GM21786 (cell line): ENCODE results near the gene MAP2K2.
"Not testable (repeated sequence)": the region's sequence is repeated elsewhere in the genome, so short reads cannot be mapped to it uniquely, and the experiment has no call there.

Experiments
- ATAC-seq: cut with Tn5 transposase; IDR thresholded peaks from one replicate; pipeline ENCODE4 v1.9.1; 2021; ENCODE audit not compliant: unreplicated experiment

Gene MAP2K2

GRCh38 chr19:4123615-4124568 is at the start of gene MAP2K2:
TSS of gene MAP2K2 (minus strand) at chr19:4124122. CDS start at chr19:4123875, 247 bp downstream.
- peak; percentile 69 for ATAC-seq

- no peak for ATAC-seq
Observed at GRCh38 chr19:4172861-4173473, 49.0 kb upstream of the MAP2K2 start.

GRCh38 chr19:4171676-4172075 is 47.8 kb upstream of the MAP2K2 start:
- ATAC-seq: no peak

DNA sequence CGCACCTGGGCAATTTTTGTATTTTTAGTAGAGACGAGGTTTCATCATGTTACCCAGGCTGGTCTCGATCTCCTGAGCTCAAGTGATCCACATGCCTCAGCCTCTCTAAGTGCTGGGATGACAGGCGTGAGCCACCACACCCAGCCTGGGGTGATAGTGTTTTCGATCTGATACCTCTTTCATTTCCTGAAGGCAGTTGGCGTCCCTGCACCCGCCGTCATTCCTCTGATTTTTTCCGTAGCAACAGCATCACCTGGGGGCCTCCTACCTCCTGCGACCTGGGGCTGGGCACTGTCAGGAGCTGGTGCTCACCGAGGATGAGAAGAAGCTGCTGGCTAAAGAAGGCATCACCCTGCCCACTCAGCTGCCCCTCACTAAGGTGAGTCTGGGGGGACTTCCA is 40.3 kb upstream of the MAP2K2 start:
- no peak for ATAC-seq

DNA sequence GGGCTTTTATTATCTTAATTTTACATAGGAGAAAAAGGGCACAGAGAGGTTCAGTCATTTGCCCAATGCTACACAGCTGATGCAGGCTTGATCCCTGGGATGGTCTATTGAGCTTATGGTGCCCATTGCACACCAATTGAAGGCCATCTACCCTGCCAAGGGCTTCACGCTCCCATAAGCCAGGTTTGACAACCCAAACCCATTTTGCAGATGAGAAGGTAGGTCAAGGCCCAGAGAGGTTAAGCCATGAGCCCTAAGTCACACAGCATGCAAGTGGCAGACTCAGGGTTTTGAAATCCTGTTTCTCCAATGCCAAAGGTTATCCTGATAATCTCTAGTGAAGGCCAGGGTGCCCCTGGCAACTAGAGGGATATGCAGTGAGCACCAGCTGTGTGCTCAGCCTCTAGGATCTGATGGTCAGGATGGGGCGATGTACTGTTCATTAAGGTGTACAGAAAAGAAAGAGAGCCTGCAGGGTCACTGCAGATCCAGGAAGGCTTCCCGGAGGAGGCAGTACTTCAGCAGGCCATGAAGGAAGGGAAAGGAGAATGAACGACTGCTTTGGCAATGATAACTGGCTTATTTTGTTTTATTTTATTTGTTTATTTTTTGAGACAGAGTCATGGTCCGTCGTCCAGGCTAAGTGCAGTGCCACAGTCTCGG is 37.6 kb upstream of the MAP2K2 start:
- ATAC-seq: no peak

GRCh38 chr19:4157971-4158370 is 34.0 kb upstream of the MAP2K2 start:
- ATAC-seq: not testable (repeated sequence)

GRCh38 chr19:4157164-4157563 is 33.2 kb upstream of the MAP2K2 start:
- ATAC-seq: no peak

DNA sequence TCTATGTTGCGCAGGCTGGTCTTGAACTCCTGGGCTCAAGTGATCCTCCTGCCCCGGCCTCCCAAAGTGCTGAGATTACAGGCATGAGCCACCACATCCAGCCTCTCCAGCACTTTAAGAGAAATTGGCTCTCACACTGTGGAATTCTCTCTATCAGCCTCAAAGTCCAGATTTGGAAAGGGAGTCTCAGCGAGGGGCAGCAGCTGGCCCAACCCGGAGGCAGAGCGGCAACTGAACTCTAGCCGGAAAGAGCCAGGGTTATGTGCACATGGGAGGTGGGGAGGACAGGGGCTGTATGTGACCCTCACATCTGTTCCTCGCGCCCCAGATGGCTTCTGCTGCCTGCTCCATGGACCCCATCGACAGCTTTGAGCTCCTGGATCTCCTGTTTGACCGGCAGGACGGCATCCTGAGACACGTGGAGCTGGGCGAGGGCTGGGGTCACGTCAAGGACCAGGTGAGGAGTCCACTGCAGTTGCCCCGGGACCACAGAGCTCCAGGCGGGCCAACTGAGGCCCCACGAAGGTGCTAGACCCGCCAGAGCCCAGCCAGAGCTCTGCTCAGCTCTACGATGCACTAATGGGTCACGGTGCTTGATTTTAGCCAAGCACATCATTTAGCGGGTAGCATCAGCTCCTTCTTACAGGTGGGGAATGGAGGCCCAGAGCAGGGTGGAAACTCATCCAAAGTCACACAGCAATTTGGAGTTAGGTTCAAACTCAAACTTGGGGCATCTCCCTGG is 30.8 kb upstream of the MAP2K2 start:
- ATAC-seq: no peak

- no peak for ATAC-seq
Observed at GRCh38 chr19:4152241-4152998, 28.5 kb upstream of the MAP2K2 start.

DNA sequence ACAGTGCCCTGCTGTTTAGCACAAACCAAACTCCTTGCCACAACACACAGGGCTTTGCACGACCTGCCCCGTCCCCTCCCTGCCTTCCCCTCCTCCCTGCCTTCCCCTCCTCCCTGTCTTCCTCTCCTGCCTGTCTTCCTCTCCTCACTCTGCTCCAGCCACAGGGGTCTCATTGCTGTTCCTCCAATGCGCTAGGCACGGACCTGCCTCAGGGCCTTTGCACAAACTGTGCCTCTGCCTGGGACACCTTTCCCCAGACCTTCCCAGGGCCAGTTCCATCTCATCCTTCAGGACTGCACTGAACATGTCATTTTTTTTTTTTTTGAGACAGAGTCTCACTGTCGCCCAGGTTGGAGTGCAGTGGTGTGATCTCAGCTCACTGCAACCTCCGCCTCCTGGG is 27.7 kb upstream of the MAP2K2 start:
- no peak for ATAC-seq

- ATAC-seq: no peak
Observed at GRCh38 chr19:4149518-4150288, 25.8 kb upstream of the MAP2K2 start.

GRCh38 chr19:4144666-4145249 is 20.8 kb upstream of the MAP2K2 start:
- ATAC-seq: no peak

- not testable (repeated sequence) for ATAC-seq
Observed at GRCh38 chr19:4142916-4143315, 19.0 kb upstream of the MAP2K2 start.

DNA sequence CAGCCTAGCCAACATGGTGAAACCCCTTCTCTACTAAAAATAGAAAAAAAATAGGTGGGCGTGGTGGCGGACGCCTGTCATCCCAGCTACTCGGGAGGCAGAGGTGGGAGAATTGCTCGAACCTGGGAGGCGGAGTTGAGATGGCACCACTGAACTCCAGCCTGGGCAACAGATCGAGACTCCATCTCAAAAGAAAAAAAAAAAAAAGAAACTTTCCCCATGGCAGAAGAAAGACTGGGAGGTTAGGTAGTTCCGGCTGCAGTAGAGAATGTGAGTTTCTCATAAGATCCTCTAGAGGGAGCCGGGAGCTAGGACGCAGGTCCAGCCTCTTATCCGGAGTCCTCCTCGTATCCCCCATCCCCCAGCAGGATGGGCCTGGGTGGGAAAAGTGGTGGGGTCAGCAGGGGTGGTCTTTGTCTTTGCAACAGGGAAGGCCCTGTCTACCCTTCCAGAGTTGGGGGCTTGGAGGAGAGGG is 16.4 kb upstream of the MAP2K2 start:
- no peak for ATAC-seq

DNA sequence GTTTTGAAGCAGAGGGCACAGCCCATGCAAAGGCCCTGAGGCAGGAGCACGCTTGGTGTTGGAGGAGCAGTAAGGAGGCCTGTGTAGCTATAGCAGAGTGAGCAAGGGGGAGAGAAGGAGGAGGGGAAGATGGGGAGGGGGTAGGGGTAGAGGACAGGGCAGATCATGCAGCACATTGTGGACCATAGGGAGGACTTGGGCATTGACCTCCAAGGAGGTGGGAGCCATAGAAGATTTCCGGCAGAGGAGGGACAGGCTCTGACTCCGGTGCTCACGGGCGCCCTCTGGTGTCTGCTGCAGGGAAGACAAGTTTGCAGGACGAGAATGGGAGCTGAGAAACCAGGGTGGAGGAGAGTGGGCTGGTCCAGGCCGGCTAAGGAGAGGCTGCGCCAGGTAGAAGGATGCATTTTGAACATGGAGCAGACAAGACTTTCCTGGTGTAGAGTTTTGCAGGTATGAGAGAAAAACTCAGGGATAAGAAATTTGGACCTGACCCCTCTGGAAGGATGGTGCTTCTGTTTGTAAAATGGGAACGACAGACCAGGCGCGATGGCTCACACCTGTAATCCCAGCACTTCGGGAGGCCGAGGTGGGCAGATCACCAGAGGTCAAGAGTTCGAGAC is 15.8 kb upstream of the MAP2K2 start:
- ATAC-seq: no peak

DNA sequence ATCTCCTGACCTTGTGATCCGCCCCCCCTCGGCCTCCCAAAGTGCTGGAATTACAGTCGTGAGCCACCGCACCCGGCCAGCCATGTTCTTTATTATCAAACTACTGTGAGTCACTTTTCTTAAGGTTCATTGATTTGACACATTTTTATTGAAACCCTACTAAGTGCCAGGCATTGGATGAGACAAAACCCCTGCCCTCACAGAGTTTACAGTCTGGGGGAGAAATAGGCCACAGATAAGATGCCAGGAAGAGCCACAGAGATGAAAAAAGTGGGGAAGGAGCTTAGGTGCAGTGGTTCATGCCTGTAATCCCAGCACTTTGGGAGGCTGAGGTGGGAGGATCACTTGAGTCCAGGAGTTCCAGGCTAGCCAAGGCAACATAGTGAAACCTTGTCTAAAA is 14.5 kb upstream of the MAP2K2 start:
- no peak for ATAC-seq

DNA sequence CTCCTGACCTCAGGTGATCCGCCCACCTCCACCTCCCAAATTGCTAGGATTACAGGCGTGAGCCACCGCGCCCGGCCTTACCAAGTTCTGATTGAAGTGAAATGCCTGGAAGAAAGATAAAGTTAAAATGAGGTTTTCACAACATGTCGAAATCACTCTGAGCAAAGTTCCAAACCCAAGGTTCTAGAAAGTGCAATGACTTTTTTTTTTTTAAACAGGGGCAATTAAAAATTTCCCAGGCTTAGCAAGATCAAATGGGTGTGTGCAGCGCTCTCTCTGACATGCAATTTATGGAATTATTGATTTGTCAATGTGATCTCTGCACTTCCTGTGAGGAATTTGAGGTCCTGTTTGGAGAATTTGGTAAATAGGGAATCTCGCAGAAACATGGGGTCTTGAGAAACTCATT is 12.8 kb upstream of the MAP2K2 start:
- ATAC-seq: no peak

DNA sequence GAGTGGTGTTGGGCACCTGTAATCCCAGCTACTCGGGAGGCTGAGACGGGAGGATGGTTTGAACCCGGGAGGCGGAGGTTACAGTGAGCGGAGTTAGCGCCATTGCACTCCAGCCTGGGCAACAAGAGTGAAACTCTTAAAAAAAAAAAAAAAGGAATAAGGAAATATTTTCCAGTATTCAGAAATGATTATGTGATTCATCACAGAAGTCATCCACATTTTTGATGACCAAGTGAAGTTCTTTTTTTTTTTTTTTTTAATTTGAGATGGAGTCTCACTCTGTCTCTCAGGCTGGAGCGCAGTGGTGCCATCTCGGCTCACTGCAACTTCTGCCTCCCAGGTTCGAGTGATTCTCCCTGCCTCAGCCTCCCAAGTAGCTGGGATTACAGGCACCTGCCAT is 11.5 kb upstream of the MAP2K2 start:
- not testable (repeated sequence) for ATAC-seq

DNA sequence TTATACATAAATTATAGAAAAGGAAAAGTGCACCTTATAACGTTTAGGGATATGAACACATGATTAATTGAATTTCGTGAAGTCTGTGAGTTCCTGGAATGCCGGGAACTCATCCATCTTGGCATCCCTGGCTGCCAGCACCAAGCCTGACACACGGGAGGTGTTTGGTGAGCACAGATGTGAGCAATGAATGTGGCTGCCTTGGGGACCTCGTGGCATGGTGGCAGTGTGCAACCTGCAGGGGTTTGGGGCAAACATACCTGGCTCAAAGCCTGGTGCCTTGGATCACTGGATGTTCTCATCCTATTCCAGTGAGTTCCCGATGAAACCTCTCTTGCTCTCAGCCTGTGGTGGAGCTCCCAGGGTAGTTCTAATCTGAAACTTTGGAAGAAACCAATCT is 10.4 kb upstream of the MAP2K2 start:
- ATAC-seq: no peak
